Smooth muscle cell (in vitro differentiated cells): ENCODE data around the gene OR6C76. TPM values are rescaled to one million over a fixed set of nuclear protein-coding genes. Genes with fewer than 3 reads are reported as not detected.
"Not testable (repeated sequence)": the region's sequence is repeated elsewhere in the genome, so short reads cannot be mapped to it uniquely, and the experiment has no call there.

Source experiments
- DNase-seq: peaks from one replicate; lab custom pipeline; 2025; ENCODE audit not compliant: unreplicated experiment; lab: John Stamatoyannopoulos, UW
- H2AFZ ChIP-seq: fragments of 200-600 bp; sonication (generic); 2 replicates; pipeline ENCODE4 v1.6.0; 2016; ENCODE audit warnings: antibody characterized with exemption, low read depth, mild to moderate bottlenecking
- H3F3A ChIP-seq: fragments of 200-600 bp; sonication (generic); 2 replicates; pipeline ENCODE4 v1.6.0; 2017; ENCODE audit warnings: antibody characterized with exemption, low read depth
- H3K27ac ChIP-seq: fragments of 200-600 bp; sonication (generic); 2 replicates; pipeline ENCODE4 v1.5.1; 2016; ENCODE audit warnings: low read depth, mild to moderate bottlenecking
- H3K27me3 ChIP-seq: fragments of 200-600 bp; sonication (generic); 2 replicates; pipeline ENCODE4 v1.6.1; 2016; ENCODE audit warnings: low read depth, mild to moderate bottlenecking
- H3K36me3 ChIP-seq: fragments of 200-600 bp; sonication (generic); 2 replicates; pipeline ENCODE4 v1.5.1; 2016; ENCODE audit warnings: low read depth
- H3K4me1 ChIP-seq: fragments of 200-600 bp; sonication (generic); 2 replicates; pipeline ENCODE4 v1.5.1; 2016; ENCODE audit warnings: low read depth
- H3K4me2 ChIP-seq: fragments of 200-600 bp; sonication (generic); 2 replicates; pipeline ENCODE4 v1.6.0; 2016; ENCODE audit warnings: mild to moderate bottlenecking
- H3K4me3 ChIP-seq: fragments of 200-600 bp; sonication (generic); 2 replicates; pipeline ENCODE4 v1.5.1; 2016; ENCODE audit warnings: mild to moderate bottlenecking
- H3K79me2 ChIP-seq: fragments of 200-600 bp; sonication (generic); 2 replicates; pipeline ENCODE4 v1.6.0; 2016; ENCODE audit warnings: low read depth, mild to moderate bottlenecking
- H3K9ac ChIP-seq: fragments of 200-600 bp; sonication (generic); 2 replicates; pipeline ENCODE4 v1.6.0; 2016; ENCODE audit warnings: low read depth
- H3K9me3 ChIP-seq: fragments of 200-600 bp; sonication (generic); replicated peaks from 2 replicates; pipeline ENCODE4 v1.5.1; 2016; ENCODE audit warnings: low read depth
- H4K20me1 ChIP-seq: fragments of 200-600 bp; sonication (generic); 2 replicates; pipeline ENCODE4 v1.6.0; 2016; ENCODE audit warnings: low read depth
- WGBS: methylation state at CpG from one replicate; pipeline ENCODE4 v1.1.7; 2016; ENCODE audit warnings: low lambda C conversion rate; 5-methylcytosine and 5-hydroxymethylcytosine counted together
- polyA plus RNA-seq: library from polyadenylated mRNA; unstranded; fragments of >200 nt; fragmentation: Nextera tagmentation; extraction: Ambion mirVana; gene quantifications from 2 replicates; pipeline ENCODE4 v1.2.1, GENCODE V29; 2016
- total RNA-seq: library from RNA; depleted of rRNA; stranded (reverse); fragments of >200 nt; gene quantifications from 2 replicates; pipeline ENCODE4 v1.2.3, GENCODE V29; 2014
- TF ChIP-seq, protein P1 (sequence below): fragments of 200-600 bp; sonication (generic); IDR thresholded peaks from 2 replicates; pipeline ENCODE4 v1.5.1; 2017; ENCODE audit warnings: borderline replicate concordance, mild to moderate bottlenecking, antibody characterized with exemption; ENCODE audit not compliant: insufficient read depth, poor library complexity, severe bottlenecking

Gene OR6C76
- total and polyA plus RNA-seq, 2 experiments from 2014 or later = not detected

- Histone ChIP-seq H3K79me2 (no peaks in the 10 kb centered on the region), H2AFZ (no peak within 1 kb of the TSS), H4K20me1 (no peaks in the 10 kb centered on the region), H3K9me3 (no peaks in the 10 kb centered on the region), H3K36me3 (no peaks in the 10 kb centered on the region), H3F3A (no peaks in the 10 kb centered on the region), H3K27me3 (no peaks in the 10 kb centered on the region), H3K9ac (no peak within 1 kb of the TSS), H3K4me2 (no peak within 1 kb of the TSS), H3K4me3 (no peak within 1 kb of the TSS), H3K27ac (no peak within 1 kb of the TSS), H3K4me1 (no peaks in the 10 kb centered on the region)
- TF ChIP-seq, protein P1, sequence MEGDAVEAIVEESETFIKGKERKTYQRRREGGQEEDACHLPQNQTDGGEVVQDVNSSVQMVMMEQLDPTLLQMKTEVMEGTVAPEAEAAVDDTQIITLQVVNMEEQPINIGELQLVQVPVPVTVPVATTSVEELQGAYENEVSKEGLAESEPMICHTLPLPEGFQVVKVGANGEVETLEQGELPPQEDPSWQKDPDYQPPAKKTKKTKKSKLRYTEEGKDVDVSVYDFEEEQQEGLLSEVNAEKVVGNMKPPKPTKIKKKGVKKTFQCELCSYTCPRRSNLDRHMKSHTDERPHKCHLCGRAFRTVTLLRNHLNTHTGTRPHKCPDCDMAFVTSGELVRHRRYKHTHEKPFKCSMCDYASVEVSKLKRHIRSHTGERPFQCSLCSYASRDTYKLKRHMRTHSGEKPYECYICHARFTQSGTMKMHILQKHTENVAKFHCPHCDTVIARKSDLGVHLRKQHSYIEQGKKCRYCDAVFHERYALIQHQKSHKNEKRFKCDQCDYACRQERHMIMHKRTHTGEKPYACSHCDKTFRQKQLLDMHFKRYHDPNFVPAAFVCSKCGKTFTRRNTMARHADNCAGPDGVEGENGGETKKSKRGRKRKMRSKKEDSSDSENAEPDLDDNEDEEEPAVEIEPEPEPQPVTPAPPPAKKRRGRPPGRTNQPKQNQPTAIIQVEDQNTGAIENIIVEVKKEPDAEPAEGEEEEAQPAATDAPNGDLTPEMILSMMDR = no peak
- 67% methylated on average over 2 of the region's 2 CpGs for WGBS
- no peak for DNase-seq
Measured at GRCh38 chr12:55443776-55444175, 17.7 kb downstream of the OR6C76 start, which contains the start of gene OR6C2. Gene OR6C2, plus strand, starts transcription at chr12:55444076. Its CDS starts 8,138 bp downstream, at chr12:55452214.

- Histone ChIP-seq H3K36me3 (no peaks in the 10 kb centered on the region), H3F3A (no peaks in the 10 kb centered on the region), H3K9ac (no peak overlapping the region), H3K4me3 (no peak overlapping the region), H3K4me1 (no peaks in the 10 kb centered on the region), H3K27ac (no peak overlapping the region), H3K4me2 (no peak overlapping the region), H3K27me3 (no peaks in the 10 kb centered on the region), H3K79me2 (no peaks in the 10 kb centered on the region), H3K9me3 (no peaks in the 10 kb centered on the region), H4K20me1 (no peaks in the 10 kb centered on the region), H2AFZ (no peak overlapping the region)
- 97% methylated on average over 1 of the region's 1 CpG for WGBS
- DNase-seq = no peak
- TF ChIP-seq, protein P1 = no peak
Measured at GRCh38 chr12:55445357-55445756, 19.3 kb downstream of the OR6C76 start.

DNA sequence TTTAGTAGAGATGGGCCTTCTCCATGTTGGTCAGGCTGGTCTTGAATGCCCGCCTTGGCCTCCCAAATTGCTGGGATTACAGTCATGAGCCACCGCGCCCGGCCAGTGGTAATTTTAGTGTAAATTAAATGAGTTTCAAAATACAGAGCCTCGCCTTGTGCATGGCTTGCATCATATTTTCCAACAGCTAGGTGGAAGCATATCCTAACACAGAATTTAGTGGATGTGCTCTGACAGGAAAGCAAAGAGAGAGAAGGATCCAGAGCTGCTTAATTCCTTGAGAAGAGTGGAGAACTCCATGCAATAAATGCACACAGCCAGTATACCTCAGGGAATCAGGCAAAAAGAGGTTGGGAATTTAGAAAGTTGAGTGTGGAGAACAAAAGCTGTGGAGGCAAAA is 20.3 kb downstream of the OR6C76 start:
- DNase-seq = no peak
- Histone ChIP-seq H3K9me3 (no peaks in the 10 kb centered on the region), H3K36me3 (no peaks in the 10 kb centered on the region), H3K4me3 (no peak overlapping the region), H3K79me2 (no peaks in the 10 kb centered on the region), H3K27ac (no peak overlapping the region), H3K27me3 (no peaks in the 10 kb centered on the region), H3F3A (no peaks in the 10 kb centered on the region), H2AFZ (no peak overlapping the region), H3K9ac (no peak overlapping the region), H3K4me1 (no peaks in the 10 kb centered on the region), H4K20me1 (no peaks in the 10 kb centered on the region), H3K4me2 (no peak overlapping the region)
- WGBS = 86% methylated on average over 5 of the region's 5 CpGs
- TF ChIP-seq, protein P1 = no peak

DNA sequence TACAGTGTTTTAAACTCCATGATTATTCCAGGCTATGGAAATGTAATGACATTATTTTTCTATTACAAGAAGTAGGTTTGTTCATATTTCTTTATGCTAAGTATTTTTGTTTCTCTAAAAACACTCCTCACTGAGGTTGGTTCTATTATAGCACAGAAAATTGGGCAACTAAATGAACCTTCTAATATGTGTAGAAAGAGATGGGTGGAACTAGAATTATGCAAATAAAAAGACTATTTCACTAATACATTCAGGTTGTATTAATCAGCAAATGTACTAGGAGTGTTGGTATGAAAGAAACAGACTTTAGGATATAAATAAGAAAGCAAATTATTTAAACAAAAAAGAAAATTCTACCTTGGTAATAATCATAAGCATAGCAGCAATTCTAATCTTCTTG is 22.8 kb downstream of the OR6C76 start:
- H4K20me1 ChIP-seq = no peaks in the 10 kb centered on the region
- no peak overlapping the region for H3K27ac ChIP-seq
- TF ChIP-seq, protein P1 = no peak
- H3K79me2 ChIP-seq = no peaks in the 10 kb centered on the region
- H3F3A ChIP-seq = no peaks in the 10 kb centered on the region
- no peak overlapping the region for H2AFZ ChIP-seq
- no peak overlapping the region for H3K9ac ChIP-seq
- H3K36me3 ChIP-seq = no peaks in the 10 kb centered on the region
- H3K4me3 ChIP-seq = no peak overlapping the region
- no peak overlapping the region for H3K4me2 ChIP-seq
- DNase-seq = no peak
- no peaks in the 10 kb centered on the region for H3K4me1 ChIP-seq
- H3K27me3 ChIP-seq = no peaks in the 10 kb centered on the region
- H3K9me3 ChIP-seq = no peaks in the 10 kb centered on the region

DNA sequence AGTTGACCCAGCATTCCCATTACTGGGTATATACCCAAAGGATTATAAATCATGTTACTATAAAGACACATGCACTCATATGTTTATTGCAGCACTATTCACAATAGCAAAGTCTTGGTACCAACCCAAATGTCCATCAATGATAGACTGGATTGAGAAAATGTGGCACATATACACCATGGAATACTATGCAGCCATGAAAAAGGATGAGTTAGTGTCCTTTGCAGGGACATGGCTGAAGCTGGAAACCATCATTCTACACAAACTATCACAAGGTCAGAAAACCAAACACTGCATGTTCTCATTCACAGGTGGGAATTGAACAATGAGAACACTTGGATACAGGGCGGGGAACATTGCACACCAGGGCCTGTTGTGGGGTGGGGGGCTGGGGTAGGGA is 38.9 kb downstream of the OR6C76 start:
- WGBS = 90% methylated on average over 1 of the region's 1 CpG
- not testable (repeated sequence) for H3K36me3 ChIP-seq, H3K9me3 ChIP-seq, H3K4me1 ChIP-seq, H2AFZ ChIP-seq, DNase-seq, H3K9ac ChIP-seq, H3K4me3 ChIP-seq, H3K27me3 ChIP-seq, H3K27ac ChIP-seq, H3K4me2 ChIP-seq, H3F3A ChIP-seq, H3K79me2 ChIP-seq, H4K20me1 ChIP-seq
